Gastrocnemius medialis (tissue), 4 donors: Measurements from ENCODE around the gene KCNJ15. TPM values are rescaled to one million over a fixed set of nuclear protein-coding genes. Genes with fewer than 3 reads are reported as not detected.

Source experiments
- ATAC-seq, 2 donors: fragments of 150-250 bp; one replicate each; pipeline ENCODE4 v1.9.1; 2016
- DNase-seq, 2 donors: peaks; one replicate each; pipeline ENCODE4 v3.0.0-alpha.2; 2019
- H3K27ac ChIP-seq, 4 donors: fragments of 200-600 bp; sonication (generic); 1 replicate in 1 of 4; 2 replicates in 3 of 4; pipeline ENCODE4 v1.5.1; 2016 to 2018; ENCODE audit warnings: mild to moderate bottlenecking in 2 of 4, moderate library complexity in 1 of 4
- H3K27me3 ChIP-seq, 3 donors: fragments of 200-600 bp; sonication (generic) in 2 of 3; 1 replicate in 1 of 3; 2 replicates in 2 of 3; pipeline versions ENCODE4 v1.5.1 to v1.6.0; 2016 to 2019; ENCODE audit warnings: mild to moderate bottlenecking in 1 of 3, moderate library complexity in 1 of 3
- H3K36me3 ChIP-seq, 2 donors: fragments of 200-600 bp; sonication (generic) in 1 of 2; one replicate each; pipeline ENCODE4 v1.5.1; 2017 to 2018
- H3K4me1 ChIP-seq, 2 donors: fragments of 200-600 bp; sonication (generic) in 1 of 2; one replicate each; pipeline ENCODE4 v1.5.1; 2016 to 2017; ENCODE audit warnings: mild to moderate bottlenecking in 2 of 2
- H3K4me3 ChIP-seq, 4 donors: fragments of 200-600 bp; sonication (generic) in 3 of 4; 1 replicate in 1 of 4; 2 replicates in 3 of 4; pipeline ENCODE4 v1.5.1; 2016 to 2019; ENCODE audit warnings: mild to moderate bottlenecking in 2 of 4
- H3K9me3 ChIP-seq, 3 donors: fragments of 200-600 bp; sonication (generic) in 2 of 3; 1 replicate in 1 of 3; 2 replicates in 2 of 3; pipeline ENCODE4 v1.5.1; 2016 to 2019
- POLR2A ChIP-seq, 2 donors: fragments of 450-650 bp; IDR thresholded peaks; one replicate each; pipeline ENCODE4 v1.6.1; 2017; ENCODE audit warnings: antibody characterized with exemption in 2 of 2, mild to moderate bottlenecking in 2 of 2, moderate library complexity in 2 of 2
- in situ Hi-C, 4 donors: fragments of 200-750 bp; cut with MboI; loops; one replicate each; pipeline versions ENCODE4 v1.15.0 to v1.8.0; 2017; ENCODE audit warnings: low sequenced_read_pairs in 4 of 4
- intact Hi-C: fragments of 100-400 bp; cut with DNase I; formaldehyde crosslinking; loops from one replicate; pipeline ENCODE4 v1.15.1; 2023; ENCODE audit warnings: low total_unique reads
- total RNA-seq, 4 donors: library from RNA; depleted of rRNA; stranded (reverse); fragments of >200 nt; gene quantifications; one replicate each; pipeline versions ENCODE4 v1.1.0 to v1.2.3, GENCODE V29; 2016
- TF ChIP-seq, protein P1 (sequence below), 5 experiments: fragments of 450-650 bp in 3 of 5; fragments of 200-600 bp in 2 of 5; sonication (generic) in 2 of 5; IDR thresholded peaks in 4 of 5; conservative IDR thresholded peaks in 1 of 5; 1 replicate in 4 of 5; 2 replicates in 1 of 5; pipeline ENCODE4 v1.5.1; 2016 to 2019; ENCODE audit warnings: antibody characterized with exemption in 5 of 5, mild to moderate bottlenecking in 3 of 5, moderate library complexity in 3 of 5

The KCNJ15 gene
- total RNA-seq, 4 donors from 2014 or later = 0.24 to 1.5 (median 0.37) TPM

DNA sequence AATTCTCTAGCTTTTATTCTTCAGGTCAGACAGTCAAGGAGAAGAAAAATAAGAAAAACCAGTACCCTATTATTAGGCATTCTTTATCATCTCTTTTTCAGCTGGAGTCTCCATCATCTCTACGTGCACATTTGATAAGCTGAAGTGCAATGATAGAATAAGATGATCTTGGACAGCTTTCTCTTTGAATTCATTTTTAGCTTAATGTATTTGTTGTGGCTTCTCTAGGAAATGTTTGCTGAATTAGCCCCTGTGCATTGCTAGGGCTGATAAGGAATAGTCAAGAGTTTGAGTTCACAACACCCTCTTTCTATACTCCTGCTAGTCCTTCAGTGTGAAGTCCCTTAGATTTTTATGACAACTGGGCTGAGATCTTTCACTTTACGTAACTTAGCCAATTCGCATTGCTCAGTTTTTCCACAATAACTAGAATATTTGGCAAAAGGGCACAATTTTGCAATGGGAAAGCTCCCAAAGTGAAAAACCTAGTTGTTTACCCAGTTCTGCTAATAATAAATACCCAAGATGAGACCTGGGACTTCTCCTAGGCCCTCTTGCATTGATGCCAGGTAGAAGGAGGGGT, 7.0 kb upstream of the KCNJ15 start:
- TF ChIP-seq, protein P1, sequence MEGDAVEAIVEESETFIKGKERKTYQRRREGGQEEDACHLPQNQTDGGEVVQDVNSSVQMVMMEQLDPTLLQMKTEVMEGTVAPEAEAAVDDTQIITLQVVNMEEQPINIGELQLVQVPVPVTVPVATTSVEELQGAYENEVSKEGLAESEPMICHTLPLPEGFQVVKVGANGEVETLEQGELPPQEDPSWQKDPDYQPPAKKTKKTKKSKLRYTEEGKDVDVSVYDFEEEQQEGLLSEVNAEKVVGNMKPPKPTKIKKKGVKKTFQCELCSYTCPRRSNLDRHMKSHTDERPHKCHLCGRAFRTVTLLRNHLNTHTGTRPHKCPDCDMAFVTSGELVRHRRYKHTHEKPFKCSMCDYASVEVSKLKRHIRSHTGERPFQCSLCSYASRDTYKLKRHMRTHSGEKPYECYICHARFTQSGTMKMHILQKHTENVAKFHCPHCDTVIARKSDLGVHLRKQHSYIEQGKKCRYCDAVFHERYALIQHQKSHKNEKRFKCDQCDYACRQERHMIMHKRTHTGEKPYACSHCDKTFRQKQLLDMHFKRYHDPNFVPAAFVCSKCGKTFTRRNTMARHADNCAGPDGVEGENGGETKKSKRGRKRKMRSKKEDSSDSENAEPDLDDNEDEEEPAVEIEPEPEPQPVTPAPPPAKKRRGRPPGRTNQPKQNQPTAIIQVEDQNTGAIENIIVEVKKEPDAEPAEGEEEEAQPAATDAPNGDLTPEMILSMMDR (IDR thresholded peaks at IDR 0.05 in 4 of 5, conservative IDR thresholded peaks at IDR 0.05 in 1 of 5) = no peak
- TF ChIP-seq POLR2A (IDR thresholded peaks at IDR 0.05) = no peak
- no peak overlapping the region for H3K4me3 ChIP-seq
- H3K4me1 ChIP-seq = no peaks in the 10 kb centered on the region
- no peaks in the 10 kb centered on the region for H3K27me3 ChIP-seq
- peaks cover 0 to under 1% (median 0%) of the 10 kb centered on the region in 3 donors for H3K9me3 ChIP-seq
- no peak for DNase-seq
- in situ Hi-C loops = no loop called here
- H3K36me3 ChIP-seq = no peaks in the 10 kb centered on the region
- intact Hi-C loops = no loop called here
- no peak for ATAC-seq
- H3K27ac ChIP-seq = no peak overlapping the region

DNA sequence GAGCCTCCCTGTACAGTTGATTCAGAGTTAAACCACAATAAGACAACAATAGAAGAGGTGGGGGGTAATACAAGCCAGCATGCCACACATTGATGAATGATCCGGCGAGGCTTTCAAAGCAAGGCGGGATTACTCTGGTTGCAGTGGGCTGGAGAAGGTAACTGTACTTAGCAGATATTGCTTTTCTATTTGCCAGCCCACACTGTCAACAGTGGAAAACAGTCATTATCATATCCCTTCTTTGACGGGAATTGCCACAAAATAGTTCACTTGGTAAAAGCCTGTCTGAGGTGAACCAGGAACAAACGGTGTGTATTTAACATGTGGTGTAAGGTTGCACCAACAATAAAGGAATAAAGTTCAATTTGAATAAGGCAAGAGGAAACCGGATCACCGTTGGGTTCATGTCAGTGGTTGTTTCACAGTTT, 5.8 kb upstream of the KCNJ15 start:
- no peak overlapping the region for H3K27ac ChIP-seq
- in situ Hi-C loops (no loop called here), intact Hi-C loops (no loop called here)
- H3K4me3 ChIP-seq = no peak overlapping the region
- TF ChIP-seq, protein P1 (IDR thresholded peaks at IDR 0.05 in 4 of 5, conservative IDR thresholded peaks at IDR 0.05 in 1 of 5) = no peak
- TF ChIP-seq POLR2A (IDR thresholded peaks at IDR 0.05) = no peak
- H3K36me3 ChIP-seq = no peaks in the 10 kb centered on the region
- no peak for DNase-seq
- no peaks in the 10 kb centered on the region for H3K27me3 ChIP-seq
- ATAC-seq = no peak
- peaks cover 0 to 4% (median 0%) of the 10 kb centered on the region in 3 donors for H3K9me3 ChIP-seq
- H3K4me1 ChIP-seq = no peaks in the 10 kb centered on the region

DNA sequence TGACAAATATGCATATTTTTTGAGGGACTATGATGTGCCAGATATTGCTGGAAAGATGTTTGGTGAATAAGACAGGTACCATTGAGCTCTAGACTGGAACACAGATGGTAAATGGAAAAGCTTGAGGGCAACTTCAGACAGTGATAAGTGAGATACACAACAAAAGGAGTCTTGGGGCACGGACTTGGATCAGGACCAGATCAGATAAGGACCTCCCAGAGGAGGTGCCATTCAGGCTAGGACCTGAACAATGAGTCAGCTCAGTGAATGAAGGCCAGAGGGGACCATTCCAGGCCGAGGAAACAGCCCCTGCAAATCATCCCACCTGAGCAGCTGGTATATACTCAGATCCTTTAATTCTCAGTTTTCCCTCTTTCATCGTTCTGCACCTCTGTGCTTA, 1.8 kb upstream of the KCNJ15 start:
- no peak for TF ChIP-seq POLR2A (IDR thresholded peaks at IDR 0.05)
- TF ChIP-seq, protein P1 (IDR thresholded peaks at IDR 0.05 in 4 of 5, conservative IDR thresholded peaks at IDR 0.05 in 1 of 5) = no peak
- no peak for DNase-seq
- no peak overlapping the region for H3K4me3 ChIP-seq
- peaks cover 0 to 5% (median 0%) of the 10 kb centered on the region in 3 donors for H3K27me3 ChIP-seq
- H3K4me1 ChIP-seq = no peaks in the 10 kb centered on the region
- intact Hi-C loops (no loop called here), in situ Hi-C loops (no loop called here)
- H3K9me3 ChIP-seq = peaks cover 0 to 4% (median 0%) of the 10 kb centered on the region in 3 donors
- H3K36me3 ChIP-seq = no peaks in the 10 kb centered on the region
- no peak for ATAC-seq
- H3K27ac ChIP-seq = no peak overlapping the region

DNA sequence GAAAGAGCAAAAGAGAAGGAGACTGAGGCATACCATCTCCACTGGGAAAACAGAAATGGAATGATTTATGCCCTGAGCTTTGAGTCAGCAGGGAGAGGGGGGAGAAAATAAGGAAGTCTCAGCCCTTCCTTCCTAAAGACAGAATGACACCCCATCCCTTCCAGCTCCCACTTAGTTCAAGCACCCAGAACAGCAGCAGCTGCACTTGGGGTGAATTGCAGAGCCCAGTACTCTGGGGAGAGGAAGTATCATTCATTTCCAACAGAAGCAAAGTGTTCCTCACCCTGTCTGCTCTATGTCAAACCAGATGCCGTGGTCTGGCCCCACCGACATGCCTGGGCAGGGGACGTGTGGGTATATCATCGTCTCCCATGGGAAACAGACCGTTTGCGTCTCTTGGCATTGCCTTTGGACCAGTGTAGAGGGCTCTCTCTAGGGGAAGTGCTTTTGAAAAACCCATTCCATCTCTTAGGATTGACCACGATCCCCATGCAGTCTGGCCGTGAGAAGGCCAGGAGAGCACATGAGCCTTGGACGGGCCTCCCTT, 1.1 kb upstream of the KCNJ15 start:
- Histone ChIP-seq H3K27ac (no peak overlapping the region), H3K4me1 (no peaks in the 10 kb centered on the region), H3K9me3 (peaks cover 0 to 4% (median 0%) of the 10 kb centered on the region in 3 donors), H3K27me3 (peaks cover 0 to 5% (median 0%) of the 10 kb centered on the region in 3 donors), H3K36me3 (no peaks in the 10 kb centered on the region), H3K4me3 (no peak overlapping the region)
- TF ChIP-seq, protein P1 (IDR thresholded peaks at IDR 0.05 in 4 of 5, conservative IDR thresholded peaks at IDR 0.05 in 1 of 5) = no peak
- intact Hi-C loops = no loop called here
- DNase-seq (no peak), ATAC-seq (no peak)
- in situ Hi-C loops = no loop called here
